ENCODE data around the gene BGLAP. TPM values are rescaled to one million over a fixed set of nuclear protein-coding genes. Genes with fewer than 3 reads are reported as not detected.

The BGLAP gene
- total RNA-seq, 1 donor from 2014 or later: 1.8 TPM

- ATAC-seq (no peak), DNase-seq (ENCODE audit: low spot score) (no peak)
Measured at GRCh38 chr1:156226116-156226538, 15.9 kb upstream of the BGLAP start.

- no peak for DNase-seq (ENCODE audit: low spot score)
- ATAC-seq: no peak
Measured at GRCh38 chr1:156226782-156227181, 15.2 kb upstream of the BGLAP start.

- DNase-seq (ENCODE audit: low spot score) (no peak), ATAC-seq (no peak)
Measured at GRCh38 chr1:156228501-156228900, 13.5 kb upstream of the BGLAP start.

GRCh38 chr1:156229809-156230472 lies 12.0 kb upstream of the BGLAP start:
- ATAC-seq (no peak), DNase-seq (ENCODE audit: low spot score) (no peak)

- DNase-seq (ENCODE audit: low spot score) (no peak), ATAC-seq (no peak)
Measured at GRCh38 chr1:156230473-156230837, 11.5 kb upstream of the BGLAP start.

- DNase-seq (ENCODE audit: low spot score): no peak
- no peak for ATAC-seq
Measured at GRCh38 chr1:156232201-156232894, 9.6 kb upstream of the BGLAP start.

- DNase-seq (ENCODE audit: low spot score) (no peak), ATAC-seq (no peak)
Measured at GRCh38 chr1:156233426-156234127, 8.4 kb upstream of the BGLAP start.

GRCh38 chr1:156236164-156236563 lies 5.8 kb upstream of the BGLAP start:
- DNase-seq (ENCODE audit: low spot score): no peak
- no peak for ATAC-seq

- DNase-seq (ENCODE audit: low spot score): no peak
- no peak for ATAC-seq
Measured at GRCh38 chr1:156238248-156238647, 3.7 kb upstream of the BGLAP start.

- ATAC-seq: no peak
- DNase-seq (ENCODE audit: low spot score): no peak
Measured at GRCh38 chr1:156241311-156241811, 623 bp upstream of the BGLAP start.

- DNase-seq (ENCODE audit: low spot score) (no peak), ATAC-seq (no peak)
Measured at GRCh38 chr1:156242738-156243137, 754 bp downstream of the BGLAP start.

- DNase-seq (ENCODE audit: low spot score) (no peak), ATAC-seq (peak; percentile 27)
Measured at GRCh38 chr1:156244126-156244525, 2.1 kb downstream of the BGLAP start.

- ATAC-seq (no peak), DNase-seq (ENCODE audit: low spot score) (no peak)
Measured at GRCh38 chr1:156244712-156245111, 2.7 kb downstream of the BGLAP start.

- DNase-seq (ENCODE audit: low spot score): no peak
- peak; percentile 34 for ATAC-seq
Measured at GRCh38 chr1:156245451-156246232, 3.7 kb downstream of the BGLAP start.

- no peak for DNase-seq (ENCODE audit: low spot score)
- ATAC-seq: no peak
Measured at GRCh38 chr1:156246241-156246780, 4.3 kb downstream of the BGLAP start.

GRCh38 chr1:156246781-156247459 lies 4.9 kb downstream of the BGLAP start:
- DNase-seq (ENCODE audit: low spot score): no peak
- ATAC-seq: peak; percentile 58

GRCh38 chr1:156247460-156248322 lies 5.7 kb downstream of the BGLAP start, which contains the start of gene PAQR6:
PAQR6 (minus strand) TSS chr1:156248056; CDS start chr1:156246731, 1,325 bp downstream.
- DNase-seq (ENCODE audit: low spot score) (no peak), ATAC-seq (peak; percentile 4)

GRCh38 chr1:156248323-156248683 lies 6.3 kb downstream of the BGLAP start:
- DNase-seq (ENCODE audit: low spot score): no peak
- no peak for ATAC-seq

- ATAC-seq: no peak
- no peak for DNase-seq (ENCODE audit: low spot score)
Measured at GRCh38 chr1:156249593-156249992, 7.6 kb downstream of the BGLAP start.

All from left lobe of liver (tissue), 2 donors.